ENCODE results near the gene RERE.

RERE gene

DNA sequence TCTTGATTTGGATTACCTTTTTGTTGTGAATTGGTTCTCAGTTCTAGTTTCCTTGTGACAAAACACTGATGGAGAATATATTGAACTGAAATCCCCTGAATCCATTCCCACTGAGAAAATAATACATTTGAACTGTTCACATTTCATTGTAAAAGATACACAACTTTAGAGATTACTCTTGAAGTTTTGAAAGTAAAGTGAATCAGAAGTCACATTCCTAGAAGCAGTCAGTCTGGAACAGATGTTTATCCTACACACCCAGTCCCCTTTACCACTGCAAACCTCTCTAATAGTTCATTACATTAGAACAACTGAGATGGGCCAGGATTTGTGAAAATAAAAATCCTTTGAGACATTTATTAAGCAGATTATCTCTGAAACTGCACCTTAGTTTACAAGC is 3.4 kb downstream of the RERE start:
- no peaks in the 10 kb centered on the region for H3K36me3 ChIP-seq (ENCODE audit: control insufficient read depth, insufficient read depth, low read length)
- no peaks in the 10 kb centered on the region for H3K27me3 ChIP-seq (ENCODE audit: control insufficient read depth, insufficient read depth, low read length)
- H3K27ac ChIP-seq (ENCODE audit: low read depth, low read length) = peak overlapping the region; percentile 96
- H3K9ac ChIP-seq (ENCODE audit: low read length) = no peak overlapping the region
- H3K4me1 ChIP-seq (ENCODE audit: control insufficient read depth, insufficient read depth, low read length) = peaks cover 30% of the 10 kb centered on the region
- no peak overlapping the region for H3K4me3 ChIP-seq (ENCODE audit: low read length)

DNA sequence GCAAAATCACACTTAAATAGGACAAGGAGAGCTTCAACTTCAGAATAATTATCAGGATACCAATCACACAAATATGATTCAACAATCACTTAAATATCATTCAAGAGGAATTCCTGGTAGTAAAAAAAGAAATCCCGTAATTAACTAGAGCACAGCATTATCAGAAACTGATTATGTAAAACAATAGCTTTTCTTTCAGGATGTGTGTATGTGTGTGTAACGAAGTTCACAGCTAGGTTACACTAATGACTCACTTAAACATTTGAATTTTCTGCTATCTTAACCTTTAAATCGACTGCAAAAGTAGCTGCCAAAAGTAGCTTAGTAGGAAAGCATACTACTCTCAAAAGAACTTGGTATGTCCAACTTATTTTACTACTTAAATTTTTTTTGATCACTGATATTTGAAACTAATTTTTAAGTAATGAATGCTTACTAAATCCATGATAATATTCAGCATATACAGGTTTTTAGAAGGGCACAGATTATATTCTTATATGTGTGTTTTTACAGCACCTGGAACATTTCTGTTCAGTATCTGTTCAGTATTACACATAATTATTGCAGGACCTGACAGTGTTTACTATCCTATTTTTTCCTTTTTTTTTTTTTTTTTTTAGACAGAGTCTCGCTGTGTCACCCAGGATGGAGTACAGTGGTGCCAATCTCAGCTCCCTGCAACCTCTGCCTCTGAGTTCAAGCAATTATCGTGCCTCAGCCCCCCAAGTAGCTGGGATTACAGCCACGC is 4.2 kb downstream of the RERE start:
- Histone ChIP-seq H3K4me3 (ENCODE audit: low read length) (no peak overlapping the region), H3K9ac (ENCODE audit: low read length) (no peak overlapping the region), H3K27ac (ENCODE audit: low read depth, low read length) (peak overlapping the region; percentile 96), H3K36me3 (ENCODE audit: control insufficient read depth, insufficient read depth, low read length) (no peaks in the 10 kb centered on the region), H3K4me1 (ENCODE audit: control insufficient read depth, insufficient read depth, low read length) (peaks cover 26% of the 10 kb centered on the region), H3K27me3 (ENCODE audit: control insufficient read depth, insufficient read depth, low read length) (no peaks in the 10 kb centered on the region)

DNA sequence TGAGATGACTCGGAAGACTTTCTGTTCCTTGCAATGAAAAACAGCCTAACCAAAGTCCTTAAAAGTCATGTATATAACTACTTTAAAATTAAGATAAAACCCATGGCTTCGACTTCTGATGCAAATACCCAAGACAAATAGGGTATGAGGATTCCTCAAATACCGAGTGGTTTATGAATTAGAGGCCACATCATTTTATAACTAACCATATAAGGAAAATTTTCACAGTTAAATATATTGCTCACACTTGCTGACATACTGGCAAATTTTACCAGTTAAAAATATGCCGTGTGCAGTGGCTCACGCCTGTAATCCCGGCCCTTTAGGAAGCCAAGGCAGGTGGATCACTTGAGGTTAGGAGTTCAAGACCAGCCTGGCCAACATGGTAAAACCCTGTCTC is 5.4 kb downstream of the RERE start:
- Histone ChIP-seq H3K4me3 (ENCODE audit: low read length) (no peak overlapping the region), H3K4me1 (ENCODE audit: control insufficient read depth, insufficient read depth, low read length) (peaks cover 23% of the 10 kb centered on the region), H3K9ac (ENCODE audit: low read length) (no peak overlapping the region), H3K27me3 (ENCODE audit: control insufficient read depth, insufficient read depth, low read length) (no peaks in the 10 kb centered on the region), H3K27ac (ENCODE audit: low read depth, low read length) (peak overlapping the region; percentile 29), H3K36me3 (ENCODE audit: control insufficient read depth, insufficient read depth, low read length) (no peaks in the 10 kb centered on the region)

DNA sequence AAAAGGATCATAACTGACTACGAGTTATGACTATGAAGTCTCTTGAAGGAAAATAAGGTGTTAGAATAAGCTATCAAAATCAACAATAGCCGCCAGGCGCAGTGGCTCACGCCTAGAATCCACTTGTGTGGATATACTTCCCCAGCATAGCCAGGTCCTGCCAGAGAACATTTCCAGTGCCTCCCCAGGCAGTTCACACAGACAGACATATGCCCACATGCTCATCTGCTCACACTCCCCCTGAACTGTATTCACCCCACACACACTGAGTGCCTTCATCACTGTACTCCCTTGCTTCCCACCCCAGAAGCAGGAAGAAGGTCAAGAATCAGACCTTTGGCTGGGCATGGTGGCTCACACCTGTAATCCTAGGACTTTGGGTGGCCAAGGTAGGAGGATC is 6.5 kb downstream of the RERE start:
- no peak overlapping the region for H3K9ac ChIP-seq (ENCODE audit: low read length)
- H3K27ac ChIP-seq (ENCODE audit: low read depth, low read length) = no peak overlapping the region
- H3K27me3 ChIP-seq (ENCODE audit: control insufficient read depth, insufficient read depth, low read length) = no peaks in the 10 kb centered on the region
- no peaks in the 10 kb centered on the region for H3K36me3 ChIP-seq (ENCODE audit: control insufficient read depth, insufficient read depth, low read length)
- no peak overlapping the region for H3K4me3 ChIP-seq (ENCODE audit: low read length)
- peaks cover 23% of the 10 kb centered on the region for H3K4me1 ChIP-seq (ENCODE audit: control insufficient read depth, insufficient read depth, low read length)

DNA sequence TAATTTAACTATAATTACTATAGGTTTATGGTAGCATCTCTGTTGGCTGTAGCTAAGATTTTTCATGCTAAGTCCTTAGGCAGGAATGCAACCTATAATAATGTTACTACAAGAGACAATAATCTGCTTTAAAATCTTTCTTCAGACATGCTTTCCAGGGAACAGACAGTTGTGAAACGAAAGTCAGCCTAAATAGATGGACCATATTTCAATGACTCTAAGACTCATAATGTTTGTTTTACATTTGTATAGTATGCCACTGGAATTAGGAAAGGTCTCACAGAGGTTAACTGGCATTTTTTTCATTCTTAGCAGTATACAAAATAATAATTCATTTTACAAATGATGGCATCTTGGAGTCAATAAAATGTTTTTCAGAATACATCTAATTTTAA is 8.1 kb downstream of the RERE start:
- H3K4me3 ChIP-seq (ENCODE audit: low read length) = no peak overlapping the region
- no peaks in the 10 kb centered on the region for H3K36me3 ChIP-seq (ENCODE audit: control insufficient read depth, insufficient read depth, low read length)
- H3K4me1 ChIP-seq (ENCODE audit: control insufficient read depth, insufficient read depth, low read length) = peaks cover 13% of the 10 kb centered on the region
- no peak overlapping the region for H3K9ac ChIP-seq (ENCODE audit: low read length)
- no peak overlapping the region for H3K27ac ChIP-seq (ENCODE audit: low read depth, low read length)
- no peaks in the 10 kb centered on the region for H3K27me3 ChIP-seq (ENCODE audit: control insufficient read depth, insufficient read depth, low read length)

DNA sequence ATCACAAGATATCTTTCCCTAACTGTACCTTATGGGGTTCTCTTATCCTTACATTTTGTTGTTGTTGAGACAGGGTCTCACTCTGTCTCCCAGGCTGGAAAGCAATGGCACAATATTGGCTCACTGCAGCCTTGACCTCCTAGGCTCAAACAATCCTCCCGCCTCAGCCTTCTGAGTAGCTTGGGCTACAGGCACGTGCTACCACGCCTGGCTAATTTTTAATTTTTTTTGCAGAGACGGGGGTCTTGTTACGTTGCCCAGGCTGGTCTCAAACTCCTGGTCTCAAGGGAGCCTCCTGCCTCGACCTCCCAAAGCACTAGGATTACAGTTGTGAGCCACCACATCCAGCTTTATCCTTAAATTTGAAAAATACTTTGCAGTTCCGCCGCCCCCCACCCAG is 10.4 kb downstream of the RERE start:
- Histone ChIP-seq H3K9ac (ENCODE audit: low read length) (no peak overlapping the region), H3K27me3 (ENCODE audit: control insufficient read depth, insufficient read depth, low read length) (no peaks in the 10 kb centered on the region), H3K27ac (ENCODE audit: low read depth, low read length) (no peak overlapping the region), H3K36me3 (ENCODE audit: control insufficient read depth, insufficient read depth, low read length) (no peaks in the 10 kb centered on the region), H3K4me3 (ENCODE audit: low read length) (no peak overlapping the region), H3K4me1 (ENCODE audit: control insufficient read depth, insufficient read depth, low read length) (peaks cover 3% of the 10 kb centered on the region)

DNA sequence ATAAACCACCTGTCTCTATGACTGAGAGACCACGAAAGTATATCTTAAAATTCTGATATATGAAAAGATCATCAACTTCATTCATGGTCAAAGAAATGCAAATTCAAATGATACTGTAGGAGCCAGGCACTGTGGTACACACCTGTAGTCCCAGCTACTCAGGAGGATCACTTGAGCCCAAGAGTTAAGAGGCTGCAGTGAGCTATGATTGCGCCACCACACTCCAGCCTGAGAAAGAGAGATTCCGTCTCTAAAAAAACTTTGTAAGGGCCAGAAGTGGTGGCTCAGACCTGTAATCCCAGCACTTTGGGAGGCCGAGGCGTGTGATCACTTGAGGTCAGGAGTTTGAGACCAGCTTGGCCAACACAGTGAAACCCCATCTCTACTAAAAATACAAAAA is 17.0 kb downstream of the RERE start:
- Histone ChIP-seq H3K36me3 (ENCODE audit: control insufficient read depth, insufficient read depth, low read length) (no peaks in the 10 kb centered on the region), H3K4me1 (ENCODE audit: control insufficient read depth, insufficient read depth, low read length) (no peaks in the 10 kb centered on the region), H3K9ac (ENCODE audit: low read length) (no peak overlapping the region), H3K27ac (ENCODE audit: low read depth, low read length) (no peak overlapping the region), H3K4me3 (ENCODE audit: low read length) (no peak overlapping the region), H3K27me3 (ENCODE audit: control insufficient read depth, insufficient read depth, low read length) (no peaks in the 10 kb centered on the region)

DNA sequence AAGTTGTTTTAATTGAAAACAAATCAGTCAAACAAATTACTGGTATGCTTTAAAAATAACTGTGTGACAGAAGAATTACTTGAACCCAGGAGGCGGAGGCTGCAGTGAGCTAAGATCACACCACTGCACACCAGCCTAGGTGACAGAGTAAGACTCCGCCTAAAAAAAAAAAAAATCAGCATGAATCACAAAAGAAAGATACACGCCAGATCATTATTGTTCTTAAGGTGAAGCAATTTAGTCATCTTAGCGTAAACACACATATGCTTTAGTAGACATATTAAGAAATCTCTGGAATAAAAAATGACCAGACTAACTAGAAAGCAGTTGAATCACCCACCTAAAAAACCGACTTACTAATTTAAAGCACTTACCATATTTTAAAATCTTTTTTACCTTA is 20.2 kb downstream of the RERE start:
- Histone ChIP-seq H3K36me3 (ENCODE audit: control insufficient read depth, insufficient read depth, low read length) (no peaks in the 10 kb centered on the region), H3K27me3 (ENCODE audit: control insufficient read depth, insufficient read depth, low read length) (no peaks in the 10 kb centered on the region), H3K27ac (ENCODE audit: low read depth, low read length) (no peak overlapping the region), H3K9ac (ENCODE audit: low read length) (no peak overlapping the region), H3K4me3 (ENCODE audit: low read length) (no peak overlapping the region), H3K4me1 (ENCODE audit: control insufficient read depth, insufficient read depth, low read length) (no peaks in the 10 kb centered on the region)

DNA sequence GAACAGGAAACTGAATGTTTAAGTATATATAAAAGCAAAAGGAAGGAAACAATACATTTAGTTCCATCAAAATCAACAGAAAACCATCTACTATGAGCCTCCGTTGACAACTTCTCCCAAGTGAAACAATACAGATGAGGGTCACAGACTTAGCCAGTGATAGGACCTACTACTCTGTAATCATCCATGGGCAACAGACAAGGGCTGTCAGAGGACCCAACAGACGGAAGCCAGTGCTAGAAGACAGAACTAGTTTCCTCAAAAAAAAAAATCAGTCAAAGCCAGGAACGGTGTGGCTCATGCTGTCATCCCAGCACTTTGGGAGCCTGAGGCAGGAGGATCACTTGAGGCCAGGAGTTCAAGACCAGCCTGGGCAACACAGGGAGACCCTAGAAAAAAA is 20.6 kb downstream of the RERE start:
- Histone ChIP-seq H3K27me3 (ENCODE audit: control insufficient read depth, insufficient read depth, low read length) (no peaks in the 10 kb centered on the region), H3K9ac (ENCODE audit: low read length) (no peak overlapping the region), H3K36me3 (ENCODE audit: control insufficient read depth, insufficient read depth, low read length) (no peaks in the 10 kb centered on the region), H3K4me1 (ENCODE audit: control insufficient read depth, insufficient read depth, low read length) (no peaks in the 10 kb centered on the region), H3K4me3 (ENCODE audit: low read length) (no peak overlapping the region), H3K27ac (ENCODE audit: low read depth, low read length) (no peak overlapping the region)

DNA sequence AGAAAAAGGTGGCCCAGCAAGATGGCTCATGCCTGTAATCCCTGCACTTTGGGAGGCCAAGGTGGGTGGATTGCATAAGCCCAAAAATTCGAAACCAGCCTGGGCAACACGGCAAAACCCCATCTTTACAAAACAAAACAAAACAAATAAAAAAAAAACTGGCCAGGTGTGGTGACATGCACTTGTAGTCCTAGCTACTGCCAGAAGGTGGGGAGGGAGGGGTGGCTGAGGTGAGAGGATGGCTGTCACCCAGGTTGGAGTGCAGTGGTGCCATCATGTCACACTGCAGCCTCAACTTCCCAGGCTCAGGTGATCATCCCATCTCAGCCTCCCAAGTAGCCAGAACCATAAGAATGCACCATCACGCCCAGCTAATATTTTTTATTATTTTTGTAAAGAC is 22.8 kb downstream of the RERE start:
- no peaks in the 10 kb centered on the region for H3K27me3 ChIP-seq (ENCODE audit: control insufficient read depth, insufficient read depth, low read length)
- H3K36me3 ChIP-seq (ENCODE audit: control insufficient read depth, insufficient read depth, low read length) = no peaks in the 10 kb centered on the region
- H3K9ac ChIP-seq (ENCODE audit: low read length) = no peak overlapping the region
- no peak overlapping the region for H3K4me3 ChIP-seq (ENCODE audit: low read length)
- no peak overlapping the region for H3K27ac ChIP-seq (ENCODE audit: low read depth, low read length)
- H3K4me1 ChIP-seq (ENCODE audit: control insufficient read depth, insufficient read depth, low read length) = no peaks in the 10 kb centered on the region

DNA sequence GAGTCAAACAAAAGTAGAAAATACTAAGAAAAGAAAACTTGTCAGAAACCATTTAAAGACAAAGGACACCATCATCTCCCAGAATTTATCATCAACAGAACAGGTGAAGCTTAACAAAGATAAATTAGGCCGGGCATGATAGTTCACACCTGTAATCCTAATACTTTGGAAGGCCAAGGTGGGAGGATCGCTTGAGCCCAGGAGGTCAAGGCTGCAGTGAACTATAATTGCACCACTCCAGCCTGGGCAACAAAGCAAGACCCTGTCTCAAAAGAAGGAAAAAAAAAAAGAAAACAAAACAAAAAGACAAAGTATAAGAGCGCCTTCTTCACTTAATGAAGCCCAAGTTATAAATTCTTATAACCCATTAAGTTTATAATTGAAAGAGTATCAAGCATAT is 25.6 kb downstream of the RERE start:
- Histone ChIP-seq H3K36me3 (ENCODE audit: control insufficient read depth, insufficient read depth, low read length) (no peaks in the 10 kb centered on the region), H3K9ac (ENCODE audit: low read length) (no peak overlapping the region), H3K4me3 (ENCODE audit: low read length) (no peak overlapping the region), H3K27ac (ENCODE audit: low read depth, low read length) (no peak overlapping the region), H3K4me1 (ENCODE audit: control insufficient read depth, insufficient read depth, low read length) (no peaks in the 10 kb centered on the region), H3K27me3 (ENCODE audit: control insufficient read depth, insufficient read depth, low read length) (no peaks in the 10 kb centered on the region)

DNA sequence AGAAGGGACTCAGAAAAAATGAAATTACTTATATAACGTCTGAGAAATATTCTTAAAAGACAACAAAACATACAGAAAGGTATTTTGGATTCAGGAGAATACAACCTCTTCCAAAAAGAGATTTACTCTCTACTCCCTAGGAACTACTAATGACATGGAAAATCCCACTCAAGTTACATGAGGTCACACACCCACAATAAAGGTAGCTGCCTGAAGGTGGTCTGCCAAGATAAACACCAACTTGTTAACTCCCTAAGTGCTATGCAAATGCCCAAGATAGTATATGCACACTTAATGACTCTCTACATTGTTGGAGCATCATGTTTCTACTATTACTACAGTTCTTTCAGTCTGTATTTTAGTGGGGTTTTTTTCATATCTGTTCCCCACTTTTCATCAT is 26.5 kb downstream of the RERE start:
- Histone ChIP-seq H3K4me1 (ENCODE audit: control insufficient read depth, insufficient read depth, low read length) (no peaks in the 10 kb centered on the region), H3K9ac (ENCODE audit: low read length) (no peak overlapping the region), H3K4me3 (ENCODE audit: low read length) (no peak overlapping the region), H3K36me3 (ENCODE audit: control insufficient read depth, insufficient read depth, low read length) (no peaks in the 10 kb centered on the region), H3K27me3 (ENCODE audit: control insufficient read depth, insufficient read depth, low read length) (no peaks in the 10 kb centered on the region), H3K27ac (ENCODE audit: low read depth, low read length) (no peak overlapping the region)

DNA sequence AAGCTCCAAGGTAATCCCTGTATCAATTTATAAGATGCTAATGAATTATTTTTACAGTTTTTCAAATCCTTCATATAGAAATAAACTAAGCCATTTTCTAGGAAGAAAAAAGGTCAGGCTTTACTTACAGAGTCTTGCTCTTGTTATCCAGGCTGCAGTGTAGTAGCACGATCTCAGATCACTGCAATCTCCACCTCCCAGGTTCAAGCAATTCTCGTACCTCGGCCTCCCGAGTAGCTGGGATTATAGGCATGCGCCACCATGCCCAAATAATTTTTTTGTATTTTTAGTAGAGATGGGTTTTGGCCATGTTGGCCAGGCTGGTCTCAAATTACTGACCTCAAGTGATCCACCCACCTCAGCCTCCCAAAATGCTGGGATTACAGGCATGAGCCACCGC is 27.0 kb downstream of the RERE start:
- Histone ChIP-seq H3K4me3 (ENCODE audit: low read length) (no peak overlapping the region), H3K36me3 (ENCODE audit: control insufficient read depth, insufficient read depth, low read length) (no peaks in the 10 kb centered on the region), H3K27me3 (ENCODE audit: control insufficient read depth, insufficient read depth, low read length) (no peaks in the 10 kb centered on the region), H3K4me1 (ENCODE audit: control insufficient read depth, insufficient read depth, low read length) (no peaks in the 10 kb centered on the region), H3K9ac (ENCODE audit: low read length) (no peak overlapping the region), H3K27ac (ENCODE audit: low read depth, low read length) (no peak overlapping the region)

Measured in rectal smooth muscle tissue (tissue), 1 donor.